ENCODE data around the gene KLHL12.
A peak's percentile ranks its signal among the peaks of the same experiment; 100 is the strongest.

Gene KLHL12

DNA sequence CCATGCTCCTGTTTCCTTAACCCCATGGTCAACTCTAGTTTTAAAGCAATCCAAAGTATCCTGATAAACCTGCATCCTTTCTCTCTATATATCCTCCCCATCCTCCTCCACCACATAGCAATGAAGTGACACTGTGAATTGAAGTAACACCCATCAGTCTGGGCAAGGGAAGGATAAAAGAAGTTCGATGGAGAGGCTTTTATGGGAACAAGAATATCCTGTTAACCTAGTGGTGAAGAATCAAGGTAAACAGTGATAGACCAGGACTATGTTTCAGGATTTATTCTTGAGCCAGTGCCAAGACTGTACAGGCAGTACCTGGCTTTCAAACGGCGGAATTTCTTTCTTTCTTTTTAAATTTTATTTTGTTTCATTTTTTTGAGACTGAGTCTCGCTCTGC is 55.7 kb downstream of the KLHL12 start:
- H3K4me1 ChIP-seq (ENCODE audit: control insufficient read depth, insufficient read depth, low read depth, low read length) = no peaks in the 10 kb centered on the region
- no peak overlapping the region for H3K4me2 ChIP-seq (ENCODE audit: low read length, poor library complexity, severe bottlenecking)
- H4K8ac ChIP-seq (ENCODE audit: low read length) = no peak overlapping the region
- no peak overlapping the region for H3K27ac ChIP-seq (ENCODE audit: low read length, poor library complexity, severe bottlenecking)
- no peak overlapping the region for H4K91ac ChIP-seq (ENCODE audit: low read length)
- H3K27me3 ChIP-seq (ENCODE audit: control insufficient read depth in 1 of 2, insufficient read depth in 1 of 2, low read length in 2 of 2) = peaks cover 0 to 8% of the 10 kb centered on the region in 2 experiments
- no peak overlapping the region for H2BK5ac ChIP-seq (ENCODE audit: low read depth, low read length, poor library complexity, severe bottlenecking)
- no peak overlapping the region for H3K18ac ChIP-seq (ENCODE audit: low read depth in 1 of 2, low read length in 2 of 2)
- no peak overlapping the region for H3K4me3 ChIP-seq (ENCODE audit: insufficient read depth in 1 of 2, low read depth in 1 of 2, low read length in 2 of 2)
- no peak overlapping the region for H2AFZ ChIP-seq (ENCODE audit: low read depth, low read length)
- WGBS = 84% methylated on average over 4 of the region's 4 CpGs
- H2BK12ac ChIP-seq (ENCODE audit: low read length in 2 of 2) = no peak overlapping the region
- no peaks in the 10 kb centered on the region for H3K9me3 ChIP-seq (ENCODE audit: control insufficient read depth, low read length)
- H3K36me3 ChIP-seq (ENCODE audit: control insufficient read depth in 1 of 2, insufficient read depth in 2 of 2, low read depth in 1 of 2, low read length in 2 of 2) = no peaks in the 10 kb centered on the region
- no peak overlapping the region for H3K14ac ChIP-seq (ENCODE audit: low read length in 2 of 2)
- H2BK120ac ChIP-seq (ENCODE audit: low read depth, low read length) = no peak overlapping the region
- H3K79me1 ChIP-seq (replicated peaks; ENCODE audit: low read length, poor library complexity, severe bottlenecking) = no peaks in the 10 kb centered on the region
- H2BK15ac ChIP-seq (ENCODE audit: low read depth, poor library complexity, severe bottlenecking) = no peak overlapping the region
- no peak overlapping the region for H2AK5ac ChIP-seq (ENCODE audit: low read length, severe bottlenecking)
- DNase-seq = no peak
- no peak overlapping the region for H3K4ac ChIP-seq (ENCODE audit: low read depth in 1 of 2, low read length in 2 of 2)
- H3K23ac ChIP-seq (ENCODE audit: low read length in 2 of 2) = no peak overlapping the region
- no peak overlapping the region for H3K9ac ChIP-seq (ENCODE audit: low read length)

DNA sequence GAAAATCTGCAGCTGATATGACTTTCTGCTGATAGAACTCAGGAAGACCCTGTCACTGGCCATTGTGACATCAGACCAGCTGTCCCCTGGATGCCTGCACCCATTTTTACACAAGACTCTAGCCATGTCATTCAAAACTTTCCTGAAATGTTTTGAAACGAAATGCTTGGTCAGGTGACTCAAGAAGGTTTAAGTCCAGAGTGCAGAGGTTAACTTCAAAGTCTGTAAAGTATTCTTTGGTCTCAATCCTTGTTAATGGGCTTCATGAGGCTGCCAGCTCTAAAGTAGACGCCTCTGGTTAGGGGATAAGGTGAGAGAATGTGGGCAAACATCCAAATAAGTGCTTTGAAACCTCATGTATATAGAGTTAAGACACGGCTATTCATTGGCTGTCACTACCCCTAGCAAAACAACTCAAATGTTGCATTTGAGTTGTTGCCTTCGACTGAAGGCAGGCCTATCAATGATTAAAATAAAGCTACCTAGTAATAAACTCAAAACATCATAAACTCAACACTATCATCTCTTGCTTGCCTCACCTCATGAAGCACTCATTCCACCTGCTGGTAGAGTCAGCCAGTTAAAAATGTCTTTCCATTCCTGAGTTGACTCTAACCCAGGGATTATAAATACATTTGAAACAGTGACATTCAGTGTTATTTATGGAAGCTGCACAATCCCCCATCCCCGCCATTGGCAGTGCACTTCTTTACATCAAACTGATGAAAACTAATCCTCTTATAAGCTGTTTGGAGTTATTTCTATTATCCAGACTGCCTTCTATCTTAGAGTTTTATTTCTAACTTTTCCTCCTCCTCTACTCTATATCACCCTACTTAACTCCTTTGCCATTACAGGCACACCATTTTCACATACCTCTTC is 64.1 kb downstream of the KLHL12 start:
- Histone ChIP-seq H3K27me3 (ENCODE audit: control insufficient read depth in 1 of 2, insufficient read depth in 1 of 2, low read length in 2 of 2) (peaks cover 5 to 40% of the 10 kb centered on the region in 2 experiments), H3K14ac (ENCODE audit: low read length in 2 of 2) (no peak overlapping the region), H2BK15ac (ENCODE audit: low read depth, poor library complexity, severe bottlenecking) (no peak overlapping the region), H3K79me1 (replicated peaks; ENCODE audit: low read length, poor library complexity, severe bottlenecking) (no peaks in the 10 kb centered on the region), H3K4ac (ENCODE audit: low read depth in 1 of 2, low read length in 2 of 2) (no peak overlapping the region), H2BK5ac (ENCODE audit: low read depth, low read length, poor library complexity, severe bottlenecking) (no peak overlapping the region), H3K18ac (ENCODE audit: low read depth in 1 of 2, low read length in 2 of 2) (no peak overlapping the region), H3K36me3 (ENCODE audit: control insufficient read depth in 1 of 2, insufficient read depth in 2 of 2, low read depth in 1 of 2, low read length in 2 of 2) (peaks cover 0 to 3% of the 10 kb centered on the region in 2 experiments), H2AFZ (ENCODE audit: low read depth, low read length) (no peak overlapping the region), H3K23ac (ENCODE audit: low read length in 2 of 2) (no peak overlapping the region), H2AK5ac (ENCODE audit: low read length, severe bottlenecking) (no peak overlapping the region), H3K9ac (ENCODE audit: low read length) (no peak overlapping the region), H2BK12ac (ENCODE audit: low read length in 2 of 2) (no peak overlapping the region), H3K4me1 (ENCODE audit: control insufficient read depth, insufficient read depth, low read depth, low read length) (peaks cover 5% of the 10 kb centered on the region), H3K27ac (ENCODE audit: low read length, poor library complexity, severe bottlenecking) (no peak overlapping the region), H4K8ac (ENCODE audit: low read length) (no peak overlapping the region), H3K4me2 (ENCODE audit: low read length, poor library complexity, severe bottlenecking) (no peak overlapping the region), H3K9me3 (ENCODE audit: control insufficient read depth, low read length) (no peaks in the 10 kb centered on the region), H4K91ac (ENCODE audit: low read length) (no peak overlapping the region), H2BK120ac (ENCODE audit: low read depth, low read length) (no peak overlapping the region), H3K4me3 (ENCODE audit: insufficient read depth in 1 of 2, low read depth in 1 of 2, low read length in 2 of 2) (no peak overlapping the region)
- no peak for DNase-seq
- 79% methylated on average over 5 of the region's 5 CpGs for WGBS

DNA sequence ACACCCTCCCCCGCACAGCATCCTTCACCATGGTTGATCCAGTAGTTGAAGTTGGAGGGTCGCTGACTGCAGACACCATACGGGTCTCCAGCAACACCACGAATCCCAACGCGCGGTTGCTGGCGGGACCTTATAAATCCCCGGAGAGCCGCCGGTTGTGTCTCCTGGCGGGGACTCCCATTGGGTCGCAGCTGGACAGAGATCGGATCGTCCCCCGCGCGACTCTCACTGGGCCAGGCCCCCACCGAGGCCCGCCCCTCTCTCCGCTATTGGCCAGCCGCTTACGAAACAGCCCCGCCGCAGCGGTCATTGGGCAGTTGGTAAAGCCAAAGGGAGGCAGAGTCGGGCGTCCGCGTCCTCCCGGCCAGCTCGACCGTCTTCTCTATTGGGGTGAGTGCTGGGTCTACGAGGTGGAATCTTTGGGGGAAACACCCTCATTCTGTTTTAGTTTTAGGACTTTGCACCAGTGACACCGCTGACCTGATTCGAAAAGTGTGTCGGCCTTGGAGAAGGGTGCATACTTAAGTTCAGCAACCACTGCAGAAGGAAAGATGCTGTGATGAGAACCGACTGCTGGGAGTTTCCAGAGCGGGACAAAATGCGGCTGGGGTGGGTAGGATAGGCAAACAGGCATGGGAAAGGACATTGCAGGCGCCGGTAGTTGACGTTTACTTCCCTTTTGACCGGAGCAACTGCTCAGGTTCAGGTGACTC is 65.5 kb downstream of the KLHL12 start:
- Histone ChIP-seq H2BK12ac (ENCODE audit: low read length in 2 of 2) (no peak overlapping the region), H3K79me1 (replicated peaks; ENCODE audit: low read length, poor library complexity, severe bottlenecking) (no peaks in the 10 kb centered on the region), H3K9me3 (ENCODE audit: control insufficient read depth, low read length) (no peaks in the 10 kb centered on the region), H3K4me1 (ENCODE audit: control insufficient read depth, insufficient read depth, low read depth, low read length) (peaks cover 5% of the 10 kb centered on the region), H3K4me3 (ENCODE audit: insufficient read depth in 1 of 2, low read depth in 1 of 2, low read length in 2 of 2) (peak overlapping the region; percentile 76 to 80), H3K27ac (ENCODE audit: low read length, poor library complexity, severe bottlenecking) (no peak overlapping the region), H3K4ac (ENCODE audit: low read depth in 1 of 2, low read length in 2 of 2) (no peak overlapping the region), H2BK15ac (ENCODE audit: low read depth, poor library complexity, severe bottlenecking) (no peak overlapping the region), H3K9ac (ENCODE audit: low read length) (peak overlapping the region; percentile 38), H3K4me2 (ENCODE audit: low read length, poor library complexity, severe bottlenecking) (peak overlapping the region; percentile 98), H2AFZ (ENCODE audit: low read depth, low read length) (peak overlapping the region; percentile 86), H3K27me3 (ENCODE audit: control insufficient read depth in 1 of 2, insufficient read depth in 1 of 2, low read length in 2 of 2) (peaks cover 5 to 38% of the 10 kb centered on the region in 2 experiments), H2BK5ac (ENCODE audit: low read depth, low read length, poor library complexity, severe bottlenecking) (no peak overlapping the region), H3K23ac (ENCODE audit: low read length in 2 of 2) (peak overlapping the region in 1 of 2 experiments; percentile 11), H3K18ac (ENCODE audit: low read depth in 1 of 2, low read length in 2 of 2) (no peak overlapping the region), H2AK5ac (ENCODE audit: low read length, severe bottlenecking) (no peak overlapping the region), H2BK120ac (ENCODE audit: low read depth, low read length) (no peak overlapping the region), H4K91ac (ENCODE audit: low read length) (no peak overlapping the region), H4K8ac (ENCODE audit: low read length) (peak overlapping the region; percentile 14), H3K14ac (ENCODE audit: low read length in 2 of 2) (no peak overlapping the region), H3K36me3 (ENCODE audit: control insufficient read depth in 1 of 2, insufficient read depth in 2 of 2, low read depth in 1 of 2, low read length in 2 of 2) (peaks cover 0 to 3% of the 10 kb centered on the region in 2 experiments)
- DNase-seq = peak; percentile 95
- WGBS = under 1% methylated on average over 44 of the region's 44 CpGs

All from mesenchymal stem cell (in vitro differentiated cells and primary cell).